NB4 (cell line): ENCODE measurements around the gene PSMB11.

Experiments
- DNase-seq: peaks from one replicate; pipeline ENCODE4 v3.0.0; 2010; ENCODE audit warnings: low read depth
- H3K4me3 ChIP-seq: one replicate; pipeline ENCODE4 v1.5.1; 2011; ENCODE audit warnings: mild to moderate bottlenecking, low read depth, low read length, moderate library complexity
- CTCF ChIP-seq: IDR thresholded peaks from one replicate; pipeline ENCODE4 v1.5.1; 2012; ENCODE audit warnings: low read depth, low read length
- MAX ChIP-seq: IDR thresholded peaks from 2 replicates; pipeline ENCODE4 v1.6.1; 2011; ENCODE audit warnings: low read depth, low read length
- MYC ChIP-seq: IDR thresholded peaks from 2 replicates; pipeline ENCODE4 v1.6.1; 2011; ENCODE audit warnings: low read depth, low read length
- POLR2A ChIP-seq: IDR thresholded peaks from 2 replicates; pipeline ENCODE4 v1.6.1; 2011; ENCODE audit warnings: mild to moderate bottlenecking; ENCODE audit not compliant: insufficient read length; ENCODE audit errors: extremely low read depth

PSMB11 gene

GRCh38 chr14:23042162-23042965 is at the start of gene PSMB11:
PSMB11 (plus strand) TSS chr14:23042212; CDS start chr14:23042226, 14 bp downstream.
- no peak within 1 kb of the TSS for H3K4me3 ChIP-seq
- TF ChIP-seq MYC = no peak
- TF ChIP-seq CTCF = no peak
- TF ChIP-seq POLR2A = no peak
- TF ChIP-seq MAX = no peak
- no peak for DNase-seq

- no peak for TF ChIP-seq MAX
- no peak for TF ChIP-seq POLR2A
- no peak for TF ChIP-seq MYC
- TF ChIP-seq CTCF = no peak
- no peak overlapping the region for H3K4me3 ChIP-seq
- DNase-seq = no peak
Measured at GRCh38 chr14:22993517-22993916, 48.5 kb upstream of the PSMB11 start.

- peak; percentile 68 for DNase-seq
- no peak overlapping the region for H3K4me3 ChIP-seq
- TF ChIP-seq POLR2A (no peak), CTCF (peak; percentile 80)
Measured at GRCh38 chr14:22994762-22995275, 47.2 kb upstream of the PSMB11 start.

GRCh38 chr14:22995889-22996625 is 46.0 kb upstream of the PSMB11 start:
- DNase-seq = no peak
- H3K4me3 ChIP-seq = no peak overlapping the region
- no peak for TF ChIP-seq CTCF
- no peak for TF ChIP-seq MYC
- TF ChIP-seq MAX = no peak
- no peak for TF ChIP-seq POLR2A

GRCh38 chr14:22996768-22997654 is 45.0 kb upstream of the PSMB11 start:
- H3K4me3 ChIP-seq = no peak overlapping the region
- DNase-seq = no peak
- TF ChIP-seq CTCF = no peak
- no peak for TF ChIP-seq MAX
- TF ChIP-seq POLR2A = no peak
- no peak for TF ChIP-seq MYC
